GM18867 (cell line): ENCODE data around the gene RECQL5.

Experiments used
- ATAC-seq: cut with Tn5 transposase; IDR thresholded peaks from one replicate; pipeline ENCODE4 v1.9.1; 2021; ENCODE audit warnings: mild to moderate bottlenecking, moderate library complexity; ENCODE audit not compliant: unreplicated experiment

RECQL5 gene

GRCh38 chr17:75666959-75667790, at the start of gene RECQL5, which contains the start of gene SAP30BP:
Gene RECQL5, minus strand, starts transcription at chr17:75667154. Its CDS starts 597 bp downstream, at chr17:75666557.
Gene SAP30BP, plus strand, starts transcription at chr17:75667338. Its CDS starts 35 bp downstream, at chr17:75667373.
- ATAC-seq: peak; percentile 86

- ATAC-seq: no peak
Observed at GRCh38 chr17:75712446-75712845, 45.5 kb upstream of the RECQL5 start.

GRCh38 chr17:75707079-75707571, 40.2 kb upstream of the RECQL5 start:
- no peak for ATAC-seq

GRCh38 chr17:75706042-75706728, 39.2 kb upstream of the RECQL5 start:
- ATAC-seq: no peak

GRCh38 chr17:75704963-75705875, 38.3 kb upstream of the RECQL5 start:
- ATAC-seq: no peak

GRCh38 chr17:75703591-75703990, 36.6 kb upstream of the RECQL5 start:
- no peak for ATAC-seq

GRCh38 chr17:75703191-75703590, 36.2 kb upstream of the RECQL5 start:
- no peak for ATAC-seq

- no peak for ATAC-seq
Observed at GRCh38 chr17:75701288-75701687, 34.3 kb upstream of the RECQL5 start.

GRCh38 chr17:75698659-75699058, 31.7 kb upstream of the RECQL5 start:
- no peak for ATAC-seq

GRCh38 chr17:75697651-75698291, 30.8 kb upstream of the RECQL5 start:
- ATAC-seq: no peak

- no peak for ATAC-seq
Observed at GRCh38 chr17:75695830-75696271, 28.9 kb upstream of the RECQL5 start.

- ATAC-seq: no peak
Observed at GRCh38 chr17:75695141-75695829, 28.3 kb upstream of the RECQL5 start.

GRCh38 chr17:75694536-75694935, 27.6 kb upstream of the RECQL5 start:
- ATAC-seq: no peak

- no peak for ATAC-seq
Observed at GRCh38 chr17:75693500-75694481, 26.8 kb upstream of the RECQL5 start.

- ATAC-seq: no peak
Observed at GRCh38 chr17:75692976-75693375, 26.0 kb upstream of the RECQL5 start.

GRCh38 chr17:75691801-75692626, 25.1 kb upstream of the RECQL5 start:
- no peak for ATAC-seq

- ATAC-seq: no peak
Observed at GRCh38 chr17:75691371-75691791, 24.4 kb upstream of the RECQL5 start.

GRCh38 chr17:75689441-75689873, 22.5 kb upstream of the RECQL5 start:
- ATAC-seq: no peak
